GM19099 (cell line): ENCODE measurements around the gene SYNGR2.

Experiments used
- POLR2A ChIP-seq: IDR thresholded peaks from 3 replicates; pipeline ENCODE4 v1.6.1; 2011; ENCODE audit warnings: low read depth; ENCODE audit not compliant: insufficient read length; ENCODE audit errors: extremely low read depth

Gene SYNGR2

DNA sequence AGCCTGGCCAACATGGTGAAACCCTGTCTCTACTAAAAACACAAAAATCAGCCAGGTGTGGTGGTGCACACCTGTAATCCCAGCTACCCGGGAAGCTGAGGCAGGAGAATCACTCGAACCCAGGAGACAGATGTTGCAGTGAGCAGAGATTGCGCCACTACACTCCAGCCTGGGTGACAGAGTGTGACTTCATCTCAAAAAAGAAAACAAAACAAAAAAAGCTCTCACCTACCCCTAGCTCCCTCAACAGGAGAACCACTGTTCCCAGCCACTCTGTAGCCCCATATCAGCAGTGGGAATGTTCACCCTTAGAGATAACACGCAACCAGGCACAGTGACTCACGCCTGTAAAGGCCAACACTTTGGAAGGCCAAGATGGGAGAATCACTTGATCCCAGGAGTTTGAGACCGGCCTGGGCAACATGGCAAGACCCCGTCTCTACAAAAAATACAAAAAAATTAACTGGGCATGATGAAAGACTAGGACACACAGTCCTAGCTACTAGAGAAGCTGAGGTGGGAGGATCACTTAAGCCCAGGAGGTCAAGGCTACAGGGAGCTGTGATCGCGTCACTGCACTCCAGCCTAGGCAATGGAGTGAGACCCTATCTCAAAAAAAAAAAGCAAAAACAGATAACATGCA lies 32.4 kb upstream of the SYNGR2 start:
- no peak for TF ChIP-seq POLR2A

GRCh38 chr17:78137392-78138203 lies 30.8 kb upstream of the SYNGR2 start:
- no peak for TF ChIP-seq POLR2A

GRCh38 chr17:78138204-78139060 lies 29.9 kb upstream of the SYNGR2 start:
- TF ChIP-seq POLR2A = no peak

DNA sequence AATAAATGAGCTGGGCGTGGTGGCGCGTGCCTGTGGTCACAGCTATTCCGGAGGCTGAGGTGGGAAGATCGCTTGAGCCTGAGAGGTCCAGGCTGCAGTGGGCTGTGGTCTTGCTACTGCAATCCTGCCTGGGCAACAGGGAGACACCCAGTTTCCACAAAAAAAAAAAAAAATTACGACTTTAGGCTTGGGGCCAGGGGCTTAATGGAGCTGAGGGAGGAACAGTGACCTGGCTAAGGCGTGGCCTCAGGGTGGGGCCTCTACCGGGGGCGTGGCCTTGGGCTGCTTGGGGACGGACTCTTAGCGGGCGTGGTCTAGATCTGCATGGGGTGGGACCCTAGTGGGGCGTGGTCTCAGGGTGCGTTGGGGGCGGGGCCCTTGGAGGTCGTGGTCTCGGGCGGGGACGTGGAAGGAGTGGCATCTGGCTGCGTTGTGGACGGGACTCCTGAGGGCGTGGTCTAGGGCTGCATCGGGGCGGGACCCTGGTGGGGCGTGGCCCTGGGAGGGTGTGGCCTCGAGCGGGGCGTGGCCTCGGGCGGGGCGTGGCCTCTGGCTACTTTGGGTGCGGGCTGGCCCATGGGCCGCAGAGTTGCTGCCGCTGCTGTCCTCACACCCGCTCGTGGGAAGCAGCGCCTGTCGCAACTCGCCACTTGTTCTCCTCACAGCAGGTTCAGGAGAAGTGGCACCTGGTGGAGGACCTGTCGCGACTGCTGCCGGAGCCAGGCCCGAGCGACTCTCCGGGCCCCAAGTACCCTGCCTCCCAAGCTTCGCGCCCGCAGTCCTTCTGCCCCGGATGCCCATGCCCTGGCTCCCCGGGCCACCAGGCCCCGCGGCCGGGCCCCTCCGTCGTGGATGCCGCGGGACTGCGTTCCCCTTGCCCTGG lies 28.0 kb upstream of the SYNGR2 start:
- TF ChIP-seq POLR2A = peak; percentile 49

DNA sequence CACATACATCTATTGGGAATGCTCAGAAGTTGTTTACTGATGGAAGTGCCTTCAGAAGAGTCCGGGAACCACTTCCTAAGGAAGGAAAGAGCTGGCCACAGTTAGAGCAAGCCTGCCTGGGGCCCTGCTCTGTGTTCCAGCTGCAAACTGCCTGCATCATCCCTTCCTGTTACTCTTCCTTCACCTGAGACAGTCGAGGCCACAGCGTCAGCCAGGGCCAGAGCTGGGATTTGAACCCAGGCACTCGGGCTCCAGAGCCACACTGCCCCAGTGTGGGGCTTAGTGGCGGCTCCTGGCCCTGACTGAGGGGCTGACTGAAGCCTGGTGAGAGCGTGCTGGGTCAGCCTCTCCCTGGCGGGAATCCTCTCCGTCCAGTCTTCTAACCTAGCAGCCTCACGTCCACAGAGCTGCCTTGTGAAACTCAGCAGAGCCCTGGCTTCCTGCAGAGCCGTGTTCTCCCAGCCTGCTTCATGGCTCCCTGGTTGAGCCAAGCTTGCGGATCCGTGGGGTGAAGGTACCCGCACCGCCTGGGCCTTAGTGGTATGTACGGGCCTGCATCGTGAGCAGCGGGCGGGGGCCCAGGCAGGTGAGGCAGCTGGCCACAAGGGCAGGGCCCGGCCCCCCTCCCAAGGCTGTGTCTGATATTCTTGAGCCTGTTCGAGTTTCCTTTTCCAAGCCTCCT lies 26.8 kb upstream of the SYNGR2 start:
- TF ChIP-seq POLR2A = no peak

DNA sequence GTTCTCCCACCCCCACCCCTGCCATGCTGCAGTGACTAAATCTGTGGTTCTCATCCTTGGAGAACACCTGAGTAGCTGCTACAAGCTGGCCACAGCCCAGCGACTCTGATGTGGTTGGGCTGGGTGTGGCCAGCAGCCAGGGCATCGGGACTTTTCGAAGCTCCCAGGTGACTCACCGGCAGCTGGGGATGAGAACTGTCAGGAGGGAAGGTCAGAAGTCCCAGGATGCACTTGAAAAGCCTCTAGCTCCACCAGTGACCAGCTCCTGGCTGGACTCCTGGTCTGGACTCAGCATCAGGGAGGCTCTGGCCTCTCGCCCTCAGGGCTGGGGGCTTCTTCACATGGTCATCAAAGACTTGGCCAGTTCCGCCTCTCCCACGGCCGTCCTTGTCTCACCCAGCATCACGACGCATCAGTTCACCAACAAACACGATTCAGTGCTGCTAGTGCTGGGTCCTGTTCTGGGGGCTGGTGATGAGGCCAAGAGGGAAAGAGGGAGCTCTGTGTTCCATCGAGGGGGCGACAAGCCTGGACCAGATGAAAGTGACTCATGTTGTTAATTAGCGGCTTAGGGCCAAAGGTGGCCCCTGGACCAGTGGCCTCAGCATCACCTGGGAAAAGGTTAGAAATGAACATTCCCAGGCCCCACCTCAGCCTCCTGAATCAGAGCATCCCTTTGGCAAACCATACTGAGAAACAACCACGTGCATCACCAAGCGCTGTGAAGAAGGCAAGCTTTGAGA lies 26.1 kb upstream of the SYNGR2 start:
- no peak for TF ChIP-seq POLR2A

GRCh38 chr17:78143214-78144146 lies 24.9 kb upstream of the SYNGR2 start:
- no peak for TF ChIP-seq POLR2A

GRCh38 chr17:78144147-78144719 lies 24.1 kb upstream of the SYNGR2 start:
- no peak for TF ChIP-seq POLR2A

- no peak for TF ChIP-seq POLR2A
Measured at GRCh38 chr17:78144736-78145641, 23.4 kb upstream of the SYNGR2 start.

DNA sequence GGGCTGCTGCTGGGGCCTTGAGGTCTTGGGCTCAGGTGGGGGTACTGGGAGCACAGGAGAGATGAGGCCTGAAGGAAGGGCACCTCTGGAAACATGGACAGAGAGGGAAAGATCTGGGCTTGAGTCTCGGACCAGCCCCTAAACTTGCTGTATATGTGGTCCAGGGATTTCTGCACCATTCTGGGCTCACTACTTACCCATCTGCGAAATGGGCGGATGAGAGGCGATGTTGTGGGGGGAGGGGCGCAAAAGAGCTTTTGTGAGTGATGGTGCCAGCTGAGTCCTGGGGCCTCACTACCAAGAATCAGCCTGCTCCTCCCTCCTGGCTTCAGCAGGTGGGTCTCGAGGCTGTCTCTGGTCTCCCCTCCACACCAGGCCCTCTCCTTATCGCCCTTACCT lies 21.9 kb upstream of the SYNGR2 start:
- no peak for TF ChIP-seq POLR2A

DNA sequence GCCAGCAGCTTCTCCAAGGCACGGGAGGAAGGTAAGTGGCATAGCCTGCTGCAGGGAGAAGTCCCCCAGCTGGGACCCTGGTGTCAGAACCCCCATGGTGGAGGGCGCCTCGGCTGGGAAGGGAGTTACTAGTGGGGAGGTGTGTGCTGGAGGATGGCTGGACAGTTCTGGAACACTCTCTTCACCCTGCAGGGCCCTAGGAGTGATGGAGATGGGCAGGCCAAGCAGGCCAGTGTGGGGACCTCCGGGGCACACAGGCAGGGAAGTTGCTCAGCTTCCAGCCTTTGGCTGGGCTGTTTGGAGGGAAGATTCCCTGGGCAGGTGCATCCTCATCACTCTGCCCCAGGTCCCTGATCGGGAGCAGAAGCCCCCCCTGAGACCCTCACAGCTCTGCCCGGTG lies 21.5 kb upstream of the SYNGR2 start:
- TF ChIP-seq POLR2A = no peak

- TF ChIP-seq POLR2A = peak; percentile 24
Measured at GRCh38 chr17:78147315-78147998, 20.9 kb upstream of the SYNGR2 start.
